Stimulated activated effector memory CD8-positive, alpha-beta T cell treated with anti-CD3 and anti-CD28 coated beads, Interleukin-12 subunit alpha, Interleukin-12 subunit beta, amount 100 ng/mL, for 72 hours (primary cell): ENCODE results near the gene HMG20B.
A peak's percentile ranks its signal among the peaks of the same experiment; 100 is the strongest.

Experiments used
- ATAC-seq: fragments of 150-1000 bp; cut with Tn5 transposase; 2 replicates; pipeline ENCODE4 v1.10.0; 2021
- DNase-seq, 2 donors: peaks; one replicate each; pipeline ENCODE4 v3.0.0; 2021 to 2022; ENCODE audit warnings: low spot score in 2 of 2
- H3K27ac Mint-ChIP-seq: one replicate; pipeline ENCODE4 v1.8.0; 2022; ENCODE audit warnings: mild to moderate bottlenecking, mixed read lengths
- H3K36me3 Mint-ChIP-seq: one replicate; pipeline ENCODE4 v1.8.0; 2022; ENCODE audit warnings: mild to moderate bottlenecking, mixed read lengths
- H3K4me1 Mint-ChIP-seq: one replicate; pipeline ENCODE4 v1.8.0; 2022; ENCODE audit warnings: mixed read lengths
- H3K4me3 Mint-ChIP-seq: one replicate; pipeline ENCODE4 v1.8.0; 2022; ENCODE audit warnings: mild to moderate bottlenecking, mixed read lengths
- H3K9me3 Mint-ChIP-seq: one replicate; pipeline ENCODE4 v1.8.0; 2022; ENCODE audit warnings: mixed read lengths

The HMG20B gene

DNA sequence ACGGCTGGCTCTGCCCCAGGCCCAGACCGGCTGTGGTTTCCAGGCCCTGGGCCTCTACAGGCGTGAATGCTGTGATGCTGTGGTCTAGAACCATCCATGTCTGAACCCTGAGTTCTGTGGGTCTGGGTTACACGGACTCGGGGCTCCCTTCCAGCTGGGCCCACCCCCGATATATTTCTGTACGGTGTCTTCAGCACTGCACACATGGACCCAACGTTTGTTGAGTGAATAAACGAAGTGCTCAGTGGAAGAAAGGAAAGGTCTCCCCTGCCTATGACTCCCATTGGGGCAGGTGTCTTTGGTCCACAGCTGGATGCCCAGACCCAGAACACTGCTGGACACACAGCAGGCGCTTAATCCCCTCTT lies 27.1 kb upstream of the HMG20B start:
- Mint-ChIP-seq H3K27ac (peak overlapping the region; percentile 89), H3K9me3 (no peaks in the 10 kb centered on the region)

DNA sequence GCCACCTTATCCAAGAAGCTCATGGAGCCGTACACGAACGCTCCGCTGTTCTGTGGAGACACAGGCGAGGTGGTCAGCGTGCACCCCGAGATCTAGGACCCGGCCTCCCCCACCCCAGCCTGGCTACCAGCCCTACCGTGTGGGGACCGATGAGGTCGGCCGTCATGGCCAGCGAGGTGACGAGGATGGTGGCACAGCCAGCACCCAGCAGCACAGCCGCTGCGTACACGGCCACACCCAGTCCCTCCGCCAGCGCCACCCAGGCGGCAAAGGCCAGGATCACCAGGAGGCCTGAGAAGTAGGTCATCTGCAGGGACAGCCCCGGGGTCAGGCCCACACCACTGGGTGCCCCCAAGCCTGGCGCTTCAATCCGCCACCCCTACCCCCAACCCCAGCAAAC lies 26.6 kb upstream of the HMG20B start:
- Mint-ChIP-seq H3K27ac (peak overlapping the region; percentile 89), H3K9me3 (no peaks in the 10 kb centered on the region), H3K4me1 (peaks cover 19% of the 10 kb centered on the region), H3K4me3 (no peak overlapping the region), H3K36me3 (peaks cover 27% of the 10 kb centered on the region)
- DNase-seq (no peak), ATAC-seq (no peak)

More for the DNA sequence above, 27.1 kb upstream of the HMG20B start:
- no peak overlapping the region for H3K4me3 Mint-ChIP-seq
- H3K4me1 Mint-ChIP-seq = peaks cover 15% of the 10 kb centered on the region
- H3K36me3 Mint-ChIP-seq = peaks cover 22% of the 10 kb centered on the region
- no peak for ATAC-seq
- no peak for DNase-seq

DNA sequence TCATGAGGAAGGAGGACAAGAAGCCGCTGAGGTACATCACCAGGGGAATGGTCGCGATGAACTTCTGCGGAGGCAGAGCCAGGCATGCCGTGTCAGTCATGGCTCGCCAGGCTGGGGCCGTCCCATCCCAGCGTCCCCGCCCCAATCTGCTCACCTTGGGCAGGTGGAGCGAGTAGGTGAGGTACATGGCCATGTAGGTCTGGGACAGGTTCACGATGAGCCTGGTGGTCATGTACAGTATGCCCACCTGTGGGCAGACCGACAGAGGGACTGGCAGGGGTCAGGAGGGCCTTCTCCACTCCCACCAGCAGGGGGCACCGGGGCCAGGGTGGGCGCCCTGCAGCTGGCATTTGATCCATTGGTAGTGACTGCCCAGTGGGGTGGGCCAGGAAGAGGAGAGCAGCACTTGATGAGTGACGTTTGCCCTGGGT lies 25.4 kb upstream of the HMG20B start:
- peaks cover 28% of the 10 kb centered on the region for H3K36me3 Mint-ChIP-seq
- ATAC-seq (peak; percentile 27), DNase-seq (peak in 1 of 2 donors; percentile 40)
- H3K27ac Mint-ChIP-seq = no peak overlapping the region
- H3K4me1 Mint-ChIP-seq = peaks cover 25% of the 10 kb centered on the region
- H3K4me3 Mint-ChIP-seq = no peak overlapping the region
- H3K9me3 Mint-ChIP-seq = no peaks in the 10 kb centered on the region

DNA sequence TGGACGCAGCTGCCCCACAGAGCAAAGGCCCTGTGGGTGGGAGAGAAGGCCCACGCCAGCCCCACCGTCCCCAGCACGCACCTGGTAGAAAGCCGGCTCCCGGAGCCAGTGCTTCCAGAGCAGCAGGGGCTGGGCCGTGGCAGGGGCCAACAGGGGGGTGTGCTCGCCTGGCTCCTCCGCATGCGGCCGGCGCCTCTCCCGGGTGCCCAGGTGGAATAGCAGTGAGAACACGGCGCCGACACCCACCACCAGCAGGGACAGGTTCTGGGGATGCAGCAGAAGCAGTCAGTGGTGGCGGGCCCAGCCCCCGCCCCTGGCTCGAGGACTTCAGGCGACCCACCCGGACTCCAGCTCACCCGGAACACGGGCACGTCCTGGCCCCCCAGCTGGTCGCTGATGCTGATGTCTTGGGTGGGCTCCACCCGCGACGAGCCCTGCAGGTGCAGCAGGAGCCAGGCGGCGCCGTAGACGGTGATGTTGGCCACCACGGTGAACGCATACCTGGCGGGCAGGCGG lies 24.9 kb upstream of the HMG20B start:
- DNase-seq = no peak
- H3K9me3 Mint-ChIP-seq = no peaks in the 10 kb centered on the region
- H3K4me1 Mint-ChIP-seq = peaks cover 28% of the 10 kb centered on the region
- H3K4me3 Mint-ChIP-seq = no peak overlapping the region
- H3K36me3 Mint-ChIP-seq = peaks cover 28% of the 10 kb centered on the region
- no peak overlapping the region for H3K27ac Mint-ChIP-seq
- no peak for ATAC-seq

DNA sequence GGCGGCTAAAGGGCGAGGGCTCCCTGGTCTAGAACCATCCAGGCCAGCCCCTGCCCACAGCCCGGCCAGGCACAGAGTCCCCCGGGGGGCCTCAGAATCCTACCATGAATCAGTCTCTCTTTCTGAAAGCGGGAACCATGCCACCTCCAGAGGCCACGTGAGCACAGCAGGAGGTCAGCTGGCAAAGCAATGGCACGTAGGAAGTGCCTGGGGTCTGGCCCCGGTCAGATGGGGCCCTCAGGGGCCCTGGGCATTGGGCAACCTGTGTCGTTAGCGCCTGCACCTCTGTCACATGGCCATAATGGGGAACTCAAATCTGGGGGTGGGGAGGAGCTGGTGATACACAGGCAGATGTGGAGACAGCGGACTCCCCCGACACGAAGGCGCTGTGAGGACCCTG lies 24.1 kb upstream of the HMG20B start:
- H3K36me3 Mint-ChIP-seq = peaks cover 28% of the 10 kb centered on the region
- H3K9me3 Mint-ChIP-seq = no peaks in the 10 kb centered on the region
- no peak for ATAC-seq
- H3K4me3 Mint-ChIP-seq = no peak overlapping the region
- DNase-seq = no peak
- peaks cover 33% of the 10 kb centered on the region for H3K4me1 Mint-ChIP-seq
- H3K27ac Mint-ChIP-seq = no peak overlapping the region

DNA sequence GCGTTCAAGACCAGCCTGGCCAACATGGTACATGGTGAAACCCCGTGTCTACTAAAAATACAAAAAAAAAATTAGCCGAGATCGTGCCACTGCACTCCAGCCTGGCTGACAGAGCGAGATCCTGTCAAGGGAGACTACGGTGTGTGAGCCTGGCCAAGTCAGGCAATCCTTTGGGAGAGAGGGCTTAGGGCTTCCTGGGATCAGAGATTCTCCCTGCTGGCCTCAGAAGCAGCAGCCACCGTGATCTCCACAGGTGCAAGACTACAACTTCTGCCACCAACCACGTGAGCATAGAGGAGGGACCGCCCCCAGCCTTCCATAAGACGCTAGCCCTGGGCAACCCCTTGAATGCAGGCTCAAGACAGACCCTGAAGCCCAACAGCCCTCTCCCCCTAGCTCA lies 22.9 kb upstream of the HMG20B start:
- peaks cover 26% of the 10 kb centered on the region for H3K36me3 Mint-ChIP-seq
- ATAC-seq (no peak), DNase-seq (no peak)
- no peaks in the 10 kb centered on the region for H3K9me3 Mint-ChIP-seq
- no peak overlapping the region for H3K27ac Mint-ChIP-seq
- H3K4me1 Mint-ChIP-seq = peaks cover 39% of the 10 kb centered on the region
- H3K4me3 Mint-ChIP-seq = no peak overlapping the region

DNA sequence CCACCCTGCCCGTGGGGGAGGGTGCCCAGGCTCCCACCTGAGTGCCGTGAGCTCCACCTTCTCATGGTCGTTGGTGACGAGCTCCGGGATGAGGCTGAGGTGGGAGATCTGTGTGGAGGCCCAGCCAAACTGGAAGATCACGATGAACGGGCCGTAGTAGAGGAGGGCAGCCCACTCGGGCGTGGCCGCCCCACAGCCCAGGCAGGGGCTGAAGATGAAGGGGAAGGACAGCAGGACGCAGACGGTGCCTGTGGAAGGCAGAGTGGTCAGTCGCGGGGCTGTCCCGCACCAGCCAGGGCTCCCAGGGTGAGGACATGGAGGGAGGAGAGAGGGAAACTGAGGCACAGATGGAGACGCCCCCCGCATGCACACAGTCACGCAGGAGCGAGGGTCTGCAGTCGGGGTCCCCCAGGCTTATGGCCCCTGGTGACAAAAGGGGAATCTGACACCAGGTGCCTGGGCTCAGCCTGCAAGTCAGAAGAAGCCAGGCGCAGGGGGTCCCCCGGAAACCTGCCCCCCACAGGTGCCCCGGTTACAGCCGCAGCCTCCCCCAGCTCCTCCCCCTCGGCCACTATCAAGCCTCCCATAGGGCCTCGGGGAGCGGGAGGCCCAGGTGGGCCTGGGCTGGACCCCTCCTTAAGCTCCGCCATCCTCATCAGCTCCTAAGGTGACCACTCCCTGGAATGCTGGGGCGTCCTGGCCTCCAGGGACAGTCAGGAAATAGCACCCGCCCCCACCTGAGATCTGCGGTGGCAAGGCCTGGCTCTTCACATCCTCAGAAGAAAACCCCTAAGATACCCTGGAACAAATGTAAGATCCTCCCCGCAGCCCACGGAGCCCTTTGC lies 21.6 kb upstream of the HMG20B start:
- peaks cover 21% of the 10 kb centered on the region for H3K36me3 Mint-ChIP-seq
- H3K27ac Mint-ChIP-seq = peak overlapping the region; percentile 80
- no peak for DNase-seq
- no peaks in the 10 kb centered on the region for H3K9me3 Mint-ChIP-seq
- peaks cover 40% of the 10 kb centered on the region for H3K4me1 Mint-ChIP-seq
- no peak overlapping the region for H3K4me3 Mint-ChIP-seq
- ATAC-seq = no peak

DNA sequence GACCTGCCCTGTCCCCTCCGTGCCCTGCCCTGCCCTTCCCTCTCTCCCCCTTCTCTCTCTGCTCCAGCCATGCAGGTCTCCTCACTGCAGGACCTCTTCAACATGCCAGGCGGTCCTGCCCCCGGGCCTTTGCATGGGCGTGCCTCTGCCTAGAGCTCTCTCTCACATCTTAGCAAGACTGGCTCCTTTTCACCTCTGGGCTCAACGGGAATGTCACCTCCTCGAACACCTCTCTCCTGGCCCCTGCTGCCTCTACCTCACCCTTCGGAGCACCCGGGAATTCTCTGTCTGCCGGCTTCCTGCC lies 21.0 kb upstream of the HMG20B start:
- peaks cover 46% of the 10 kb centered on the region for H3K4me1 Mint-ChIP-seq
- ATAC-seq (no peak), DNase-seq (no peak)
- H3K4me3 Mint-ChIP-seq = no peak overlapping the region
- H3K36me3 Mint-ChIP-seq = peaks cover 25% of the 10 kb centered on the region
- no peaks in the 10 kb centered on the region for H3K9me3 Mint-ChIP-seq
- H3K27ac Mint-ChIP-seq = no peak overlapping the region

DNA sequence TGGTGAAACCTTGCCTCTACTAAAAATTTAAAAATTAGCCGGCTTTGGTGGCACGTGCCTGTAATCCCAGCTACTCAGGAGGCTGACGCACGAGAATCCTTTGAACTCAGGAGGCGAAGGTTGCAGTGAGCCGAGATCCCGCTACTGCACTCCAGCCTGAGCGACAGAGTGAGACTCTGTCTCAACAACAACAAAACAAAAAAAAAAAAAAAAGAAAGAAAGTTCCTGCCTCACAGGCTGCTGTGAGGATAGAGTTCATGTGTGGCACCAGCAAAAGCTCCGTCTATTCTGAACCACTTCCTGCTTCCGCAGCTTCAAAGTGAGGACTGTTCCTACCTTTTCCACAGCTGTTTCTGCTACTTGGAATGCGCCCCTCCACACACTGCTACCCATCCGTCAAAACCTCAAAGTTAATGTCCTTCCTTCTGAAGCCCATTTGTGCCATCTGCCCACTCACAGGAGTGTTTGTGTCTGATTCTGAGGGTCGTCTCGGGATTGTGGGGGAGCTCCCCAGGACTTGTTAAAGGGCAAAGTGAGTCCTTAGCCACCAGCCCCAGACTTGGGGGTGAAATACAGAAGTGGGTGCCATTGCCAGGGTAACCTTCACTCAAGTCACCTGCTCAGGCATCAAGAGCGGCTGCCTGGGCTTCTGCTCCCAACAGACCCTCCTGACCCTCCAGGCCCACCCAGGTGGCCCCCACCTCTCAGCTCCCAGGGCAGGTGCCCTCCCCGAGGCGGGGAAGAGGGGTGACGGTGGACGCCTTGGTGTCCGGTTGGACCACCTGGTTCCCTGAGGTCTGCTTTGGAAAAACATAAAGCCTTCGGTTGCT lies 18.3 kb upstream of the HMG20B start:
- Mint-ChIP-seq H3K36me3 (peaks cover 28% of the 10 kb centered on the region), H3K9me3 (no peaks in the 10 kb centered on the region), H3K4me3 (peak overlapping the region; percentile 98), H3K4me1 (peaks cover 56% of the 10 kb centered on the region), H3K27ac (peak overlapping the region; percentile 93)
- no peak for DNase-seq
- ATAC-seq = no peak

DNA sequence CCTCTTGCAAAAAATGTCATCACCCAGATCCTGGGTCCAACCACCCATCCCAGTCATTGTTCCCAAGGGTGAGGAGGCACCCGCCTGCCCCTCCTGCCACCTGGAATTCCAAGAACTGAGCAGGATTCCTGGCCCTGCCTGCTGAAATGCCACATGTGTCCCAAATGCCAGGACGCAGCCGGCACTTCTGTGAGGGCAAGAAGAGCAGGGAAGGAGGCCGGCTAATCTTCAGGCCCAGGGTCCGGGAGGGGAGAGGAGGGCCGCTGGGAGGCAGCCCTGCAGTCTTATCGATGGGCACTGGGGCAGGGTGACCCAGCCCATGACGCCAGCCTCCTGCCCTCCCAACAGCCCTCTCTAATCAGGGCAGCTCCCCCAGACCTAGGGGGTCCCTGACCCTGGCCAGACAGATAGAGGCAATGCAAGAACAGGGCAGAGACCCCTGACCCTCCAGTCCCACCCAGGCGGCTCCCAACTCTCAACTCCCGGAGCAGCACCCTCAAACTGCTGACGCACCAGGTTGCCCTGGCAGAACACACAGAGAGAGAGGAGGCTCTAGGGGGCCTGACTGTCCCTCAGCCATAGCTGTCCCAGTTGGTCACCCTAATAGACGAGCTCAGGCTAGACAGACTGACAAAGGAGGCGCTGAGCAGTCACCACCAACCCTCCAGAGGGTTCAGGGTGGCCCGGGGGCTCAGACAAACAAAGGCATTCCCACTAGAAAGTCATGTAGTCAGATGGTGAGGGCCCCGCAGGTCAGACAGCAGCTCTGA lies 16.9 kb upstream of the HMG20B start:
- H3K9me3 Mint-ChIP-seq = no peaks in the 10 kb centered on the region
- DNase-seq (no peak), ATAC-seq (no peak)
- peak overlapping the region; percentile 95 for H3K27ac Mint-ChIP-seq
- H3K4me3 Mint-ChIP-seq = peak overlapping the region; percentile 98
- peaks cover 53% of the 10 kb centered on the region for H3K4me1 Mint-ChIP-seq
- H3K36me3 Mint-ChIP-seq = peaks cover 23% of the 10 kb centered on the region

DNA sequence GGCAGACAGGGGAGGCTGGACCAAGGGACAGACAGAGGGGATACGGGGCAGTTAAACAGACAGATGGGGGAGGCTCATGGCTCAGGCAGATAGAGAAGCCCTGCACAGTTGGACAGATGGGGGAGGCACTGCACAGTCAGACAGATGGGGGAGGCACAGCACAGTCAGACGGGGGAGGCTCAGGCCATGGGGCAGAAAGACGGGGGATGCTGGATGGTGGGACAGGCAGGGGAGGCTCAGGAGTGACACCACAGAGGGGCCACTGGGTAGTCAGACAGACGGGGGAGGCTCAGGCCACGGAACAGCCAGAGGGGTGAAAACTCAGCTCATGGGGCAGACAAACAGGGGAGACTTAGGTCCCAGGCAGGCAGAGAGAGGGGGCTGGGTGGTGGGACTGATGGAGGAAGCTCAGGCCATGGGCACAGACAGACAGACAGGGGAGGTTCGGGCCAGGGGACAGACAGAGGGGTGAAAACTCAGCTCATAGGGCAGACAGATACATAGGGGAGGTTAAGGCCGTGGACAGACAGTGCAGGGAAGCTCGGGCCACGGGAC lies 16.2 kb upstream of the HMG20B start:
- ATAC-seq = no peak
- peaks cover 19% of the 10 kb centered on the region for H3K36me3 Mint-ChIP-seq

DNA sequence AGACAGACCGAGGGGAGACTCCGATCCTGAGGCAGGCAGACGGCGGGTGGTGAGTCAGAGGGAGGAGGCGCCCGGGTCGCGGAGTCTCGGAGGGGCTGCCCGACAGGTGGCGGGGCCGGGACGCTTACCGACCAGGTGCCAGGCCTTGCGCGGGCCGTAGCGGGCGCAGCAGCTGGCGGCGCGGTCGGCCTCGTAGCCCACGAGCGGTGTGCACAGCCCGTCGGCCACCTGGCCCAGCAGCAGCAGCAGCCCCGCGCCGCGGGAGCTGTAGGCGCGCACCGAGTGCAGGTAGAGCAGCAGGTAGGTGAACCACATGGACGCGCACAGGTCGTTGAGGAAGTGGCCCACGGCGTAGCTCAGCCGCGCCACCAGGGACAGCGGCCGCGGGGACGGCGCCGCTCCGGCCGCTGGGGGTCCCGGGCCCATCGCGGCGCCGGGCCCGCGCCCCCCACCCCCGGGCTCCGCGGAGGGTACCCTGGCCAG lies 15.7 kb upstream of the HMG20B start:
- peak; percentile 43 to 74 for DNase-seq
- peak; percentile 57 for ATAC-seq
- Mint-ChIP-seq H3K27ac (peak overlapping the region; percentile 95), H3K36me3 (peaks cover 19% of the 10 kb centered on the region), H3K4me3 (peak overlapping the region; percentile 98), H3K4me1 (peaks cover 44% of the 10 kb centered on the region), H3K9me3 (no peaks in the 10 kb centered on the region)

More for the DNA sequence above, 16.2 kb upstream of the HMG20B start:
- Mint-ChIP-seq H3K27ac (peak overlapping the region; percentile 95), H3K4me1 (peaks cover 49% of the 10 kb centered on the region), H3K9me3 (no peaks in the 10 kb centered on the region), H3K4me3 (peak overlapping the region; percentile 98)
- DNase-seq = peak in 1 of 2 donors; percentile 63

DNA sequence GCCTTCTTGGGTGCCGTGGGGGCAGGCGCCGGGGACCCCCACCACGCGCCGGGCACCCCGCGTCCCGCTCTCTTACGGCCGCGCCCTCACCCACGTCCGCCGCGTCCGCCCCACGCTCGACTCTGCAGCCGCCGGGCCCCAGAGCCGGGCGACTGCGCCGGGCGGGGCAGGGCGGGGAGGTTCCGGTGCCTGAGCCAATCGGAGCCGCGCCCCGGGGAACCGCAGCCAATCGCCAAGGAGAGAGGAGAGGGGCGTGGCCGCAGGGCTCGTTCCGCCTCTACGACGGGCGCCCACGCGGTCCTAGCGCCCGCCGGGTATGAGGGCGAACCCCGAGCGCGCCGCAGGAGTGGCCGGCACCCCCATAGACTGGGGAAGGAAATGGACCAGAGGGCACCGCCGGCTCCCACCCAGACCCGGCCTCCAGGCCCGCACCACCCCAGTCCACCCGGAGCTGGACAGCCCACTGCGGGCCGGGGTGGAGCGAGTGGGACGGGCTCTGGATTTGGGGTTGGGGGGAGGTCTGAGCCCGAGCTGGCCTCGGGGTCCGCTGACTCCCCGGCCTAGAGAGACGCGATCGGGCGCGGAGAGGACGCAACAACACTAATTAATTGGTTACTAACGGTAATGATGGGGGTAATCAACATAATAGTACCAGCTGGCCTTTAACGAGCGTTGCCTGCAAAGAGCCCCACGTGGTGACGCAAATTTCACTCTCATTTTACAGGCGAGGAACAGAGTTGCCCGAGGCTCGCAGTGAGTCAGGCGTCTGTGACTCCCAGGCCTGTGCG lies 15.1 kb upstream of the HMG20B start, which contains the start of gene MFSD12:
TSS of gene MFSD12 (minus strand) at position 126 of the 788 bp plus-strand sequence. CDS start 183 bp downstream, outside the sequence.
- peak within 1 kb of the TSS; percentile 95 for H3K27ac Mint-ChIP-seq
- H3K36me3 Mint-ChIP-seq = peaks cover 19% of the 10 kb centered on the region
- H3K9me3 Mint-ChIP-seq = no peaks in the 10 kb centered on the region
- peaks cover 43% of the 10 kb centered on the region for H3K4me1 Mint-ChIP-seq
- DNase-seq (peak; percentile 95 to 97), ATAC-seq (peak; percentile 96)
- peak within 1 kb of the TSS; percentile 98 for H3K4me3 Mint-ChIP-seq
